Panc1 (cell line): ENCODE results near the gene ZNF512. TPM values are rescaled to one million over a fixed set of nuclear protein-coding genes. Genes with fewer than 3 reads are reported as not detected.

Experiments used
- ATAC-seq: fragments of 200-7000 bp; cut with Tn5 transposase; 2 replicates; pipeline ENCODE4 v1.9.1; 2020; ENCODE audit warnings: mild to moderate bottlenecking, moderate library complexity
- BruUV-seq: library from RNA; stranded (reverse); fragments of 400-500 nt; replicated peaks from 2 replicates; lab custom pipeline; 2021; lab: Mats Ljungman, UMichigan
- CTCF ChIA-PET: fragments of 300-600 bp; sonication (Branson Sonifier 250); formaldehyde crosslinking; loops from one replicate; lab custom pipeline; 2022; ENCODE audit warnings: antibody characterized with exemption; lab: Charles Lee
- POLR2A ChIA-PET: fragments of 300-600 bp; sonication (Branson Sonifier 250); formaldehyde crosslinking; loops from one replicate; lab custom pipeline; 2022; ENCODE audit warnings: antibody characterized with exemption; lab: Charles Lee
- DNase-seq: peaks from one replicate; pipeline ENCODE4 v3.0.0-alpha.2; 2010; ENCODE audit warnings: low read depth, low spot score
- H3K27ac ChIP-seq: 2 replicates; pipeline ENCODE4 v1.5.1; 2011; ENCODE audit warnings: mild to moderate bottlenecking, low read length, inconsistent platforms
- H3K27me3 ChIP-seq: fragments of 200-500 bp; sonication (Bioruptor generic); 2 replicates; pipeline ENCODE4 v1.6.0; 2014; ENCODE audit warnings: low read length, inconsistent platforms; ENCODE audit not compliant: control insufficient read depth, insufficient read depth
- H3K36me3 ChIP-seq: fragments of 200-500 bp; sonication (Bioruptor generic); 2 replicates; pipeline ENCODE4 v1.5.1; 2014; ENCODE audit warnings: inconsistent platforms, mild to moderate bottlenecking, low read length, moderate library complexity; ENCODE audit not compliant: control insufficient read depth, insufficient read depth
- H3K4me1 ChIP-seq: 2 replicates; pipeline ENCODE4 v1.5.1; 2011; ENCODE audit warnings: inconsistent platforms, mild to moderate bottlenecking, low read length, moderate library complexity; ENCODE audit not compliant: control insufficient read depth, insufficient read depth
- H3K4me3 ChIP-seq, 2 experiments: 2 replicates each; pipeline ENCODE4 v1.5.1; 2011 to 2012; ENCODE audit warnings: low read depth in 2 of 2, low read length in 2 of 2, mild to moderate bottlenecking in 2 of 2, inconsistent platforms in 1 of 2, moderate library complexity in 1 of 2
- H3K9me3 ChIP-seq: fragments of 200-500 bp; sonication (Bioruptor generic); 2 replicates; pipeline ENCODE4 v1.5.1; 2014; ENCODE audit warnings: low read depth, mild to moderate bottlenecking, inconsistent platforms, low read length, moderate library complexity; ENCODE audit not compliant: control insufficient read depth, insufficient read depth
- POLR2AphosphoS5 ChIP-seq: IDR thresholded peaks from 2 replicates; pipeline ENCODE4 v1.6.1; 2012; ENCODE audit warnings: mild to moderate bottlenecking, low read depth, low read length, moderate library complexity
- REST ChIP-seq, 2 experiments: IDR thresholded peaks; 2 replicates each; pipeline ENCODE4 v1.6.1; 2011 to 2012; ENCODE audit warnings: low read depth in 2 of 2, control low read depth in 1 of 2, low read length in 1 of 2, mild to moderate bottlenecking in 1 of 2, moderate library complexity in 1 of 2; ENCODE audit not compliant: insufficient read depth in 1 of 2
- SIN3A ChIP-seq: IDR thresholded peaks from 2 replicates; pipeline ENCODE4 v1.6.1; 2012; ENCODE audit warnings: low read depth, mild to moderate bottlenecking, low read length, moderate library complexity, borderline replicate concordance; ENCODE audit not compliant: insufficient read depth
- TCF7L2 ChIP-seq: IDR thresholded peaks from 2 replicates; pipeline ENCODE4 v1.6.1; 2011; ENCODE audit warnings: mild to moderate bottlenecking, low read depth, low read length, inconsistent platforms
- in situ Hi-C: cut with HindIII; loops from 2 replicates; pipeline ENCODE4 v1.10.0; 2016; ENCODE audit warnings: low sequenced_read_pairs, low pct_unique_long_range_greater_than_20kb
- intact Hi-C: fragments of 100-400 bp; cut with micrococcal nuclease; formaldehyde crosslinking; loops from one replicate; pipeline ENCODE4 v1.10.0; 2022; ENCODE audit not compliant: unreplicated experiment
- total RNA-seq: library from RNA; stranded (reverse); gene quantifications from one replicate; pipeline ENCODE4 v1.2.1, GENCODE V29; 2021; ENCODE audit not compliant: unreplicated experiment
- TF ChIP-seq, protein P1 (sequence below): fragments of 450-650 bp; IDR thresholded peaks from 2 replicates; pipeline ENCODE4 v1.5.1; 2017; ENCODE audit warnings: mild to moderate bottlenecking

The ZNF512 gene
- total RNA-seq, 1 experiment from 2014 or later, result 12.8 TPM

- Histone ChIP-seq H3K4me3 (no peak overlapping the region), H3K4me1 (0 out of 2 replicates have a peak, but pooled peaks cover 3% of the 10 kb centered on the region), H3K36me3 (peaks cover 4% of the 10 kb centered on the region; the same call in 1 of the 2 replicates), H3K9me3 (no peaks in the 10 kb centered on the region), H3K27ac (no peak overlapping the region), H3K27me3 (no peaks in the 10 kb centered on the region)
- intact Hi-C loops (no loop called here), in situ Hi-C loops (loop anchor here (5.0 kb wide), 1 partner anchor 34 kb away; no protein-coding TSS in a partner anchor)
- DNase-seq, result no peak
- TF ChIP-seq POLR2AphosphoS5 (no peak), SIN3A (no peak), REST (IDR thresholded peaks at IDR 0.05; ENCODE audit: insufficient read depth in 1 of 2, low read depth in 2 of 2, low read length in 1 of 2) (no peak), TCF7L2 (no peak)
- TF ChIP-seq, protein P1, sequence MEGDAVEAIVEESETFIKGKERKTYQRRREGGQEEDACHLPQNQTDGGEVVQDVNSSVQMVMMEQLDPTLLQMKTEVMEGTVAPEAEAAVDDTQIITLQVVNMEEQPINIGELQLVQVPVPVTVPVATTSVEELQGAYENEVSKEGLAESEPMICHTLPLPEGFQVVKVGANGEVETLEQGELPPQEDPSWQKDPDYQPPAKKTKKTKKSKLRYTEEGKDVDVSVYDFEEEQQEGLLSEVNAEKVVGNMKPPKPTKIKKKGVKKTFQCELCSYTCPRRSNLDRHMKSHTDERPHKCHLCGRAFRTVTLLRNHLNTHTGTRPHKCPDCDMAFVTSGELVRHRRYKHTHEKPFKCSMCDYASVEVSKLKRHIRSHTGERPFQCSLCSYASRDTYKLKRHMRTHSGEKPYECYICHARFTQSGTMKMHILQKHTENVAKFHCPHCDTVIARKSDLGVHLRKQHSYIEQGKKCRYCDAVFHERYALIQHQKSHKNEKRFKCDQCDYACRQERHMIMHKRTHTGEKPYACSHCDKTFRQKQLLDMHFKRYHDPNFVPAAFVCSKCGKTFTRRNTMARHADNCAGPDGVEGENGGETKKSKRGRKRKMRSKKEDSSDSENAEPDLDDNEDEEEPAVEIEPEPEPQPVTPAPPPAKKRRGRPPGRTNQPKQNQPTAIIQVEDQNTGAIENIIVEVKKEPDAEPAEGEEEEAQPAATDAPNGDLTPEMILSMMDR, result no peak
- POLR2A ChIA-PET, result no interaction called here
- no peak for ATAC-seq
- BruUV-seq, result no TSS peak
- CTCF ChIA-PET, result no interaction called here
Observed at GRCh38 chr2:27588308-27588707, 5.5 kb downstream of the ZNF512 start.

GRCh38 chr2:27591745-27592144, 8.9 kb downstream of the ZNF512 start:
- Histone ChIP-seq H3K4me3 (no peak overlapping the region), H3K27me3 (no peaks in the 10 kb centered on the region), H3K27ac (no peak overlapping the region), H3K4me1 (no peaks in the 10 kb centered on the region), H3K9me3 (no peaks in the 10 kb centered on the region), H3K36me3 (no peaks in the 10 kb centered on the region)
- intact Hi-C loops, result no loop called here
- TF ChIP-seq POLR2AphosphoS5, result no peak
- TF ChIP-seq SIN3A, result no peak
- BruUV-seq, result no TSS peak
- DNase-seq (no peak), ATAC-seq (no peak)
- POLR2A ChIA-PET, result no interaction called here
- CTCF ChIA-PET, result no interaction called here
- in situ Hi-C loops, result no loop called here

DNA sequence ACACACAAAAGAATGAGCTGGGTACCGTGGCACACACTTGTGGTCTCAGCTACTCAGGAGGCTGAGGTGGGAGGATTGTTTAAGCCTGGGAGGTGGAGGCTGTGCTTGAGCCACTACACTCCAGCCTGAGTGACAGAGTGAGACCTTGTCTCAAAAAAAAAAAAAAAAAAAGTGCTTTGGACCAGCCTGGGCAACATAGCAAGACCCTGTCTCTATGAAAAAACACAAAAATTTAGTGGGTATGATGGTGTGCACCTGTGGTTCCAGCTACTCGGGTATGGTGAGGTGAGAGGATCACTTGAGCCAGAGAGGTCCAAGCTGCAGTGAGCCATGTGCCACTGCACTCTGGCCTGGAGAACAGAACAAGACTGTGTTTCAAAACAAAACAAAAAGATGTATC, 10.4 kb downstream of the ZNF512 start:
- in situ Hi-C loops (no loop called here), intact Hi-C loops (no loop called here)
- Histone ChIP-seq H3K27ac (no peak overlapping the region), H3K27me3 (no peaks in the 10 kb centered on the region), H3K4me3 (no peak overlapping the region), H3K9me3 (no peaks in the 10 kb centered on the region), H3K4me1 (no peaks in the 10 kb centered on the region), H3K36me3 (no peaks in the 10 kb centered on the region)
- ChIA-PET CTCF (interaction anchor here (0.6 kb wide), 1 partner anchor 8 kb away, joined by 4 read pairs; no protein-coding TSS in a partner anchor), POLR2A (no interaction called here)
- DNase-seq (no peak), ATAC-seq (no peak)
- TF ChIP-seq, protein P1, result no peak
- TF ChIP-seq TCF7L2, result no peak
- no peak for TF ChIP-seq POLR2AphosphoS5
- no peak for TF ChIP-seq SIN3A
- TF ChIP-seq REST (IDR thresholded peaks at IDR 0.05; ENCODE audit: insufficient read depth in 1 of 2, low read depth in 2 of 2, low read length in 1 of 2), result no peak
- no TSS peak for BruUV-seq
